GM20000 (cell line): ENCODE data around the gene HES7.

ENCODE experiments used
- DNase-seq: peaks from one replicate; pipeline ENCODE4 v3.0.0; 2012; ENCODE audit warnings: low spot score
- TF ChIP-seq, protein P1 (sequence below): IDR thresholded peaks from 2 replicates; pipeline ENCODE4 v1.5.1; 2012; ENCODE audit warnings: mild to moderate bottlenecking, control low read depth; ENCODE audit errors: extremely low read depth, missing control alignments

The HES7 gene

DNA sequence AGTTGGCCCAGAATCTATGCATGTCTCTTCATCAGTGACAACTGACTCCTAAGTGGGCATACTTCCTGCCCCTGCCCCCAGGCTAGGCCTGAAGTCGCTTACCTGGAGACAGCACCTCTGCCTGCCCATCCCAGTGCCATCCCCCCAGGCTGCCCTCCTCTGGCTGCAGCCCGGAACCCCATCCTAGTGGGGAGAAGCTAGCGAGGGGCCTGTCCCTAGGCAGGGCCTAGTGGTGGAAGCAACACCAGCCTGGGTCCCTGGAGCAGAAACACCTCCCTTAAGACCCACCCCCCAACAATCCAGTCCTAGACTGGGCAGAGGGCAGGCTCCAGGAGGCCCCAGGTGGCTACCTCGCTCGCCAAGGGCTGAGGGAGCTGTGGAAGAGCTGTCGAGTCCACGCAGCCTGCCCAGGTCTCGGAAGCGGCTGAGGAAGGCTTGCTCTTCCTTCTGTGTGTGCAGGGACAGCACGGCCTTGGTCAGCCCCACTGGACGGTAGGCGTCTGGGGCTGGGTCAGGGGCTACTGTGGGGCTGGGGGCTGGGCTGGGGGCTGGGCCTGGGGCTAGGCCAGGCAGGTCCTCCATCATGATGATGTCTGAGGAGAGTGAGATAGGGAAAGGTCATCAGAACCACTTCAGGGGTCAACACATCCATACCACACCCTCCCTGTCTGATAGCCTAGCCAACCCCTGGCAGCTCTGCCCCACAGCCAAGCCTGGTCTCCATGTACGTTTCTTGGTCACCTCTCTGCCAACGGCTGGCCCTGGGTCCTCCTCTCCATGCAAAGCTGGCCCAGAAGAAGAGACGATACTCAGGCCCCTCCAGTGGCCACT is 20.7 kb upstream of the HES7 start:
- no peak for DNase-seq
- TF ChIP-seq, protein P1, sequence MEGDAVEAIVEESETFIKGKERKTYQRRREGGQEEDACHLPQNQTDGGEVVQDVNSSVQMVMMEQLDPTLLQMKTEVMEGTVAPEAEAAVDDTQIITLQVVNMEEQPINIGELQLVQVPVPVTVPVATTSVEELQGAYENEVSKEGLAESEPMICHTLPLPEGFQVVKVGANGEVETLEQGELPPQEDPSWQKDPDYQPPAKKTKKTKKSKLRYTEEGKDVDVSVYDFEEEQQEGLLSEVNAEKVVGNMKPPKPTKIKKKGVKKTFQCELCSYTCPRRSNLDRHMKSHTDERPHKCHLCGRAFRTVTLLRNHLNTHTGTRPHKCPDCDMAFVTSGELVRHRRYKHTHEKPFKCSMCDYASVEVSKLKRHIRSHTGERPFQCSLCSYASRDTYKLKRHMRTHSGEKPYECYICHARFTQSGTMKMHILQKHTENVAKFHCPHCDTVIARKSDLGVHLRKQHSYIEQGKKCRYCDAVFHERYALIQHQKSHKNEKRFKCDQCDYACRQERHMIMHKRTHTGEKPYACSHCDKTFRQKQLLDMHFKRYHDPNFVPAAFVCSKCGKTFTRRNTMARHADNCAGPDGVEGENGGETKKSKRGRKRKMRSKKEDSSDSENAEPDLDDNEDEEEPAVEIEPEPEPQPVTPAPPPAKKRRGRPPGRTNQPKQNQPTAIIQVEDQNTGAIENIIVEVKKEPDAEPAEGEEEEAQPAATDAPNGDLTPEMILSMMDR, result no peak

DNA sequence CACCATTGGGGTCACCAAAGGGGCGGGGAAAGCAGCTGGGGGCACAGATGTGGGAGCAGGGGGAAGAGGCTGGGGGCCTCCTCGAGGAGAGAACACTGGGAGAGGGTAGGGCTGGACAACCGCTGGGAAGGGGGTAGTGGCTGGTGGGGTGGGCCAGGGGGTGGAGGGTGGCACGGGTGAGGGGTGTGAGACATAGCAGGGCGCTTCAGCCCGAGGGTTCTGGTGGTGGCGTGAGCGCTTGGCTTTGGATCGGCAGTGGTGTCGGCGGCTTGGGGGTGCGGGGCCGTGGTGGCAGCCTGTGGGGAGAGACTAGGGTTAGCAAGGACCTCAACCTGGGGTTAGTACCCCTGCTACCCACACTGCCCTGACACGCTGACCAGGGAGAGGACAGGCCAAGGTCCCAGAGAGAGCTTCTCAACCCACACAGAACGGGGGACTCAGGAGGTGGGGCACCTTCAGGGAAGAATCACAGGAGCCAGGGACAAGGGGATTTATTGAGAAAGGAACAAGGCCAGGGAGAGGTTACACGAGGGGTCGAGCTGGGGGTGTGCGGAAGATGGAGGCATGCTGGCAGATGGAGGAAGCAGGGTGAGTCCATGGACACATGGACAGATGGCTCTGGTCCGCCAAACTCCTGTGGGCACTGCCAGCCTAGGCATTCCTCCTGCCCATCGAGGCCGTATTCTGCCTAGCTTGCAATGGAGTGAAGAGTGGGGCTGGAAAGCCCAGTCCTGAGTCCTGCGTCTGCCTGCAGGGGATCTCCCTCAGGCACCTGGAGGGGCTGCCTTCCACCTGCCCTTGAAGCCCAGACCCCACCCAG is 19.9 kb upstream of the HES7 start:
- no peak for DNase-seq
- TF ChIP-seq, protein P1, result no peak

DNA sequence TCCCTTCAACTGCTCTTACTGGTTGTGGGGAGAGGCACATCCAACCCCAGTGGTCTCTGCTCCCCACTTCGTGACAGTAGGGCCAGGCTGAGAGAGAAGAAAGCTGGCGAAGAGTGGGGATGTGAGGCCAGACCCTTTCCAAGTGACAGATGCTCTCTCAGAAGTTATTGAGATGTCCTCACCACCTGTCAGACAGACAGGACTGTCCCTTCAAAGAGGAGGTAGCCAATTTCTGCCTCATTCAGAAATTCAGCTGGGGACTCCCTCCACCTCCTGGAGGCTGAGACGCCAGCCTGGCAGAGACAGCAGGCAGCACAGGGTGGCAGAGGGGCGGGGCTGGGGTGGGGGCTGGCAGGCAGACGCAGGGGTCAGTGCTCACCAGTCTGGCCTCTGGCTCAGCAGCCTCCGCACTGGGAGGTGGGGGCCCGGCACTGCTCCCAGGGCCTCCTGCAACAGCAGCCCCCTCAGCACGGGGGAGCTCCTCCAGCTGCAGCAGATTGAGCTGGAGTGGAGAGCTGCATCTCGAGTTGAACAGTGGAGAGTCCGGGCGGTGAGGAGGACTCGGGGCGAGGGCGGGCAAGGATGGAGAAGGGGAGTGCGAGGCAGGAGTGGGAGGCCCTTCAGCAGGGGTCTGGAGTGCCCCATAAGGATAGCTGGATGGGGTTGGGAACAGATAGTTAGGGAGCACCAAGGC is 19.1 kb upstream of the HES7 start:
- TF ChIP-seq, protein P1, result no peak
- no peak for DNase-seq

DNA sequence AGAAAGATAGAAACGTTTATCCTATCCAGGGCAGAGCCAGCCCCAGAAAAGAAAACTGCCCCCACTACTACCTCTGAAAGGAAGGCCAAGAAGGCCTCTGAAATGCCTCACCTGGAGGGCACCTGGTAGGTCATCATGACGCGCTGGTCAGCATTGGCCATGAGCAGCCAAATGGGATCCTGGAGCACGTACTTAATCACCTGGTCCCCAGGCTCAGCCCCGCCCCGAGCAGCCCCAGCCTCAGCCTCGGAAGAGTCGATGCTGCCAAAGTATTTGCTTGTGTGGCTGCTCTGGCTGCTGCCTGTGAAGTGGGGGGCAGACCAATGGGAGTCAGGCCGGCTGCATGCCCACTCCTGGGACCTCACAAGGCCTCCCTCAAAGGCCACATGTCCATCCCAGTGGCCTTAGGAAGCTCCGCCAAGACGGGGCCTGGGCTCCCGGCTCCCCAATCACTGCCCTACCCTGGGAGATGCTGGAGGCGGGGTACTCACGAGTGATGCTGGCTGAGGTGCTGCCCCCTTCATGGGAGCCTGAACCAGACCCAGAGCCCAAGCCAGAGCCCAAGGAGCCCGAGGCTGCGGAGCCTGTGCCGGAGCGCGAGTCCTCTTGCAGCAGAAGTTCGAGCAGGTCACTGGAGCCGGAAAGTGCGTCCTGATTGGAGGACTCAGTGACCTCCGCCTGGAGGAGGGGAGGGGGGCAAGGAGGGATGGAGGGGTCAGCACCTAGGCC is 18.4 kb upstream of the HES7 start:
- TF ChIP-seq, protein P1, result no peak
- no peak for DNase-seq

DNA sequence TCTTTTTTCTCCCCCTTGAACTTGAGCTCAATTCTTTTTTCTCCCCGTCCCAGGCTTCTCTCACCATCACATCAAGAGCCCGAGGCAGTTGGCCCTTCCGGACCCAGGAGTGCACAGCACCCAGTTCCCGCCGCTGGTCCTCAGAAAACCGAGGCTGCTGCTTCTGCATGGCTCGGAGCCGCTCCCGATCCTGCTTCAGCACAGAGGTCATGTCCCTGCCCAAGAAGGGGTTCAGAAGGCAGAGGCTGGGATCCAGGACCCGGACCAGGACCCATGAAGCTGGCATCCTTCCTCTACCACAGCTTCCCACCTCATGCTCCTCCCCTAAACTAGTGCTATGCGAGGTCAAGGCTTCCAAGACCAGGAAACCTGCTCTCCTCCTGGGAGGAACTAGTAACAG is 17.8 kb upstream of the HES7 start:
- no peak for DNase-seq
- TF ChIP-seq, protein P1, result no peak

DNA sequence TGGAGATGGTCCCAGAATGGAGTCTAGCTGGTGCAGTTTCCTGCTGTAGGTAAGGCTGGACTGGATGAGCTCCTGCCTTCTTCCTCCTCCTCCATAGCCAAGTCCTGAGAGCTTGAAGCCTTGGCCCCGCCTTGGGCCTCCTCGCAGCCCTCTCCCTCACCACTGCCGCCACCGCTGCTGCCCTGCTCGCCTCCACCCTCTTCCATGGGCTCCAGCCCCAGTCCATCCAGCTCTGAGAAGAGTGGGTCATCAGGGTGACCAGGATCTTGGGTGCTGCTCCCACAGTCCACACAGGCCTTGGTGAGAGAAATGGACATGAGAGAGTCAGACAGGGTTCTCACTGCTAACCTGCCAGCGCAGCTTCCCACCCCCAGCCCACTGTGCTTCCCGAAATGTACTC is 17.1 kb upstream of the HES7 start:
- DNase-seq, result no peak
- TF ChIP-seq, protein P1, result no peak
